ENCODE measurements around the gene MPV17L2.

Gene MPV17L2

DNA sequence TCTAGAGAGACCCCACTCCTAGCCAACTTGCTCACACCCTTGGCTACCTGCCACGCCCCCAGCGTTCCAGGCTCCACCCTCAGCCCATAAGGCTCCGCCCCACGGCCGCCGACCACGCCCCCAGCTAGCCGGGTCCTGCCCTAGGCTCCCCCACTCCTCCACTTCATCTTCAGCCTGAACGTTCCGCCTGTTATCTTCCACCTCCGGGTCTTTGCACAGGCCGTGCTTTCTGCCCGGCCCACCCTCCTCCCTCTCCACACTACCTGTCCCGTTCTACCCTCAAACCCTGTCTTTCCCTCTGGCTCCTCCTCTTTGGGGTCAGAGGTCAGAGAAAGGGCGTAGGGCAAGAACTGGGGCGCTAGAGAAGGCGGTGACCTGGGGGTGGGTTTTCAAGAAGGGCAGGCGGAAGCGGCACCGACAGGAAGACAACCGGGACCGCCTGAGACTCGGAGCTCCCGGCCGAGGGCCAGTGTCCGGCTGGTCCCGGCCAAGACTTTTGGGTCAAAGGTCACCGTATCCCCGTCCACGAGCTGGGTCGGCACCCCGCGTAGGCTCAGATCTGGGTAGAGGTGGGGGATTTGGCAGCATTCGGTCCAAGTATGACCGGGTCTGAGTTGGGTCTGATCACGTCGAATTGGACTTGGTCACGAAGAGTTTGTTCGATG is 31.0 kb downstream of the MPV17L2 start:
- TF ChIP-seq, protein P1, sequence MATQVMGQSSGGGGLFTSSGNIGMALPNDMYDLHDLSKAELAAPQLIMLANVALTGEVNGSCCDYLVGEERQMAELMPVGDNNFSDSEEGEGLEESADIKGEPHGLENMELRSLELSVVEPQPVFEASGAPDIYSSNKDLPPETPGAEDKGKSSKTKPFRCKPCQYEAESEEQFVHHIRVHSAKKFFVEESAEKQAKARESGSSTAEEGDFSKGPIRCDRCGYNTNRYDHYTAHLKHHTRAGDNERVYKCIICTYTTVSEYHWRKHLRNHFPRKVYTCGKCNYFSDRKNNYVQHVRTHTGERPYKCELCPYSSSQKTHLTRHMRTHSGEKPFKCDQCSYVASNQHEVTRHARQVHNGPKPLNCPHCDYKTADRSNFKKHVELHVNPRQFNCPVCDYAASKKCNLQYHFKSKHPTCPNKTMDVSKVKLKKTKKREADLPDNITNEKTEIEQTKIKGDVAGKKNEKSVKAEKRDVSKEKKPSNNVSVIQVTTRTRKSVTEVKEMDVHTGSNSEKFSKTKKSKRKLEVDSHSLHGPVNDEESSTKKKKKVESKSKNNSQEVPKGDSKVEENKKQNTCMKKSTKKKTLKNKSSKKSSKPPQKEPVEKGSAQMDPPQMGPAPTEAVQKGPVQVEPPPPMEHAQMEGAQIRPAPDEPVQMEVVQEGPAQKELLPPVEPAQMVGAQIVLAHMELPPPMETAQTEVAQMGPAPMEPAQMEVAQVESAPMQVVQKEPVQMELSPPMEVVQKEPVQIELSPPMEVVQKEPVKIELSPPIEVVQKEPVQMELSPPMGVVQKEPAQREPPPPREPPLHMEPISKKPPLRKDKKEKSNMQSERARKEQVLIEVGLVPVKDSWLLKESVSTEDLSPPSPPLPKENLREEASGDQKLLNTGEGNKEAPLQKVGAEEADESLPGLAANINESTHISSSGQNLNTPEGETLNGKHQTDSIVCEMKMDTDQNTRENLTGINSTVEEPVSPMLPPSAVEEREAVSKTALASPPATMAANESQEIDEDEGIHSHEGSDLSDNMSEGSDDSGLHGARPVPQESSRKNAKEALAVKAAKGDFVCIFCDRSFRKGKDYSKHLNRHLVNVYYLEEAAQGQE (IDR thresholded peaks at IDR 0.05; ENCODE audit: insufficient read depth in 1 of 2, low read depth in 2 of 2, low read length in 2 of 2), result peak in 1 of 2 experiments; percentile 25; a peak in 1 of 4 replicates
- TF ChIP-seq TAF1 (IDR thresholded peaks at IDR 0.05; ENCODE audit: borderline replicate concordance, insufficient read depth, low read length), result peak; percentile 50; the same call in 1 of the 2 replicates
- TF ChIP-seq FOXP2 (optimal IDR thresholded peaks at IDR 0.05; ENCODE audit: borderline replicate concordance, extremely low read depth, extremely low read length, insufficient read depth), result no peak
- TF ChIP-seq SIN3A (IDR thresholded peaks at IDR 0.05; ENCODE audit: borderline replicate concordance, insufficient read depth, low read length), result no peak
- TF ChIP-seq POLR2AphosphoS5 (IDR thresholded peaks at IDR 0.05; ENCODE audit: low read depth, low read length), result peak; percentile 46; the same call in 1 of the 2 replicates

DNA sequence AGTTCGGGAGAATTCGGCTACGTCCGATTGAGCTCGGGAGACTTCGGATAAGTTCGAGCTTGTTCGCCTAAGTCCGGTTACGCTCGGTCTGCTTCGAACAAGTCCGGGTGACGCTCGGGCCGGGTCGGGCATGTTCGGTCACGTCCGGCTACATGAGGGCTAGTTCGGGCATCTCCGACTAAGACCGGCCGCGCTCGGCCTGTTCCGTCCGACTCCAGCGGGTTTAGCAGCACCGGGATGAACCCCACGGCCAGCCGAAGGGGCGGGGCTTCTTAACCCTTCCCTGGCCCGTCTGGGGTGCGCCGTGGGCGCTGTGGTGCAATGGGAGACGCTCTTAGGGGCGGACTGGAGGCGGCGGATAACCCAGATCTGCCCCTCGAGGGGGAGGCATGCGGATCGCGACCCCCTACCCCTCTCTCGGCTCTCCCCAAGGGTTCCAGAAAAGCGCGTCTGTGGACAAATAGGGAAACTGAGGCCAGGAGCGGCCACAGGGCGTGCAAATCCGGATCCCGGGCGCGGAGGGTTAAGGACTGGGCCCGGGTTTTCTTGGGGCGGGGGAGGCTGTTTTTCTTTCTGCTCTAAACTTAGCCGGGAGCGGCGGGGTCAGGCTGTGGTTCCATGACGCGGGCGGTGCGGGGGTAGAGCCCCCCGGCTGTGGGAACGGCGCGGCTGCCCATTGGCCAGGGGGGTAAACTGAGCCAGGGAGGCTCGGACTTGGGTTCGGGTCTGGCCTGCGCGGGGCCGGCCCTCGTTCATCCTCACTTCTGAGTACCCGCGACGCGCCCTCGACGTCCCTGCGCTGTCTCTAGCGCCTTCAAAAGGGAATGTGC is 31.7 kb downstream of the MPV17L2 start:
- TF ChIP-seq TAF1 (IDR thresholded peaks at IDR 0.05; ENCODE audit: borderline replicate concordance, insufficient read depth, low read length) (no peak), SIN3A (IDR thresholded peaks at IDR 0.05; ENCODE audit: borderline replicate concordance, insufficient read depth, low read length) (no peak), FOXP2 (optimal IDR thresholded peaks at IDR 0.05; ENCODE audit: borderline replicate concordance, extremely low read depth, extremely low read length, insufficient read depth) (no peak), POLR2AphosphoS5 (IDR thresholded peaks at IDR 0.05; ENCODE audit: low read depth, low read length) (no peak)
- TF ChIP-seq, protein P1 (IDR thresholded peaks at IDR 0.05; ENCODE audit: insufficient read depth in 1 of 2, low read depth in 2 of 2, low read length in 2 of 2), result no peak; a peak in 1 of 4 replicates

DNA sequence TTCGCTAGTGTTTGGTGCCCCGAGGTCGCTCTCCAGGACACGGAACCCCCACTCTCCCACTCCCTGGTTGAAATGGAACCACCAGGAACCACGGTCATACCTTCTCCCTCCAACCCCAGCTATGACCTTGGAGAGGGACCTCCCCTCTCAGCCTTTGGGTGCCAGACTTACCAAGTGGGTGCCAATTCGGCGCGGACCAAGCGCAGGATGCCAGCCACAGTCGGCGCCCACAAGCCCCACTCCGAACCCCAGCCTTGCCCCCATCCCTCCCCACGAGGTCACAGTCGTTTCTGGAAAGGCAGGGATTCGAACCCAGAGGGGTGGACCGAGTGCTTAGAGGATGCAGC is 32.3 kb downstream of the MPV17L2 start:
- TF ChIP-seq TAF1 (IDR thresholded peaks at IDR 0.05; ENCODE audit: borderline replicate concordance, insufficient read depth, low read length) (no peak), FOXP2 (optimal IDR thresholded peaks at IDR 0.05; ENCODE audit: borderline replicate concordance, extremely low read depth, extremely low read length, insufficient read depth) (no peak), SIN3A (IDR thresholded peaks at IDR 0.05; ENCODE audit: borderline replicate concordance, insufficient read depth, low read length) (no peak), POLR2AphosphoS5 (IDR thresholded peaks at IDR 0.05; ENCODE audit: low read depth, low read length) (no peak)
- TF ChIP-seq, protein P1 (IDR thresholded peaks at IDR 0.05; ENCODE audit: insufficient read depth in 1 of 2, low read depth in 2 of 2, low read length in 2 of 2), result no peak

DNA sequence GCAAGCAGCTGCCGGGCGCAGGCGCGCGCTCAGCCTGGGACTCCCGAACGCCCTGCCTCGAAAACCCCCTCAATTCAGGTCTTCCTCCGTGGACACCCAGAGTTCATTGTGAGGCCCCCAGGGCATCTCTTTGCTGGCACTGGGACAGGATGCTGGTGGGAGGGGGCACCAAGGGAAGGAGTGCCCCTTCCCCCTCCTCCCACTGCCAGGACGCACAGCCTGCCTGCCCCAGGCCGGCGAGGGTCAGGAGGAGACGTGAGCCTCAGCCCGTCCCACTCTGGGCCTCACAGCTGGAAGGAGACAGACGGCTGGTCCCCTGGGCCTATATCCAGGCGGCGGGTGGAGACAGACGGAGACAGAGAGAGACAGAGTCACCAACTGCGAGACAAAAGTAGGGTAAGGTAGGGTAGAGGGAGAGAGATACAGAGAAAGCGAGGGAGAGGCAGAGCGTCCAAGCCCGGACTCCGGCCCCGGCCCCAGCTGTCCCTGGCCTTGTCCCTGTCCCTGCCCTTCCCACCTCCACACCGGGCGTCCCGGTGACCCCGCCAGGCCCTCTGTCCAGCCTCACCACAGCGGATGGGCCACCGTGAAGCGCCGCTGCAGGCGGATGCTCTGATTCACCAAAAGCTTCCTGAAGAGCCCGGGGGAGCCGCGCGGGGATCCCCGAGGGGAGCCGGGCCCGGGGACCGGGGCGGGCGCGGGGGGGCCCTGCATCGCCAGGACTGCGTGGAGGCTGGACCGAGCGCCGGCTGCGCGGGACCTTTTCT is 32.9 kb downstream of the MPV17L2 start, which contains the start of gene PDE4C:
TSS of gene PDE4C (minus strand) at position 737 of the 767 bp plus-strand sequence. CDS start at position 714, 23 bp downstream.
- TF ChIP-seq TAF1 (IDR thresholded peaks at IDR 0.05; ENCODE audit: borderline replicate concordance, insufficient read depth, low read length), result no peak
- TF ChIP-seq, protein P1 (IDR thresholded peaks at IDR 0.05; ENCODE audit: insufficient read depth in 1 of 2, low read depth in 2 of 2, low read length in 2 of 2), result no peak
- TF ChIP-seq FOXP2 (optimal IDR thresholded peaks at IDR 0.05; ENCODE audit: borderline replicate concordance, extremely low read depth, extremely low read length, insufficient read depth), result no peak
- no peak for TF ChIP-seq POLR2AphosphoS5 (IDR thresholded peaks at IDR 0.05; ENCODE audit: low read depth, low read length)
- no peak for TF ChIP-seq SIN3A (IDR thresholded peaks at IDR 0.05; ENCODE audit: borderline replicate concordance, insufficient read depth, low read length)

Measured in PFSK-1 (cell line).